HEK293T (cell line): ENCODE data around the gene HDAC3.

ENCODE experiments used
- BHLHE40 ChIP-seq: fragments of 450-650 bp; IDR thresholded peaks from 2 replicates; pipeline ENCODE4 v1.6.1; 2016; ENCODE audit warnings: mild to moderate bottlenecking, moderate library complexity, borderline replicate concordance
- ELF4 ChIP-seq: fragments of 450-650 bp; IDR thresholded peaks from 2 replicates; pipeline ENCODE4 v1.6.1; 2017; ENCODE audit warnings: antibody characterized with exemption
- FOXM1 ChIP-seq: fragments of 450-650 bp; IDR thresholded peaks from 2 replicates; pipeline ENCODE4 v1.6.1; 2017; ENCODE audit warnings: mild to moderate bottlenecking, borderline replicate concordance
- SP1 ChIP-seq: fragments of 450-650 bp; IDR thresholded peaks from 2 replicates; pipeline ENCODE4 v1.6.1; 2017
- SUZ12 ChIP-seq: fragments of 450-650 bp; IDR thresholded peaks from 2 replicates; pipeline ENCODE4 v1.6.1; 2016; ENCODE audit warnings: mild to moderate bottlenecking
- TARDBP ChIP-seq: fragments of 450-650 bp; IDR thresholded peaks from 2 replicates; pipeline ENCODE4 v1.6.1; 2016

GRCh38 chr5:141677415-141677814, 40.8 kb upstream of the HDAC3 start:
- TF ChIP-seq FOXM1 = no peak
- no peak for TF ChIP-seq BHLHE40
- no peak for TF ChIP-seq TARDBP
- no peak for TF ChIP-seq ELF4
- TF ChIP-seq SUZ12 = no peak
- no peak for TF ChIP-seq SP1
